ENCODE results near the gene BLTP3B. TPM values are rescaled to one million over a fixed set of nuclear protein-coding genes. Genes with fewer than 3 reads are reported as not detected.

Gene BLTP3B
- total and polyA plus RNA-seq, 8 donors, result 20.1 to 33.0 (median 25.5) TPM

DNA sequence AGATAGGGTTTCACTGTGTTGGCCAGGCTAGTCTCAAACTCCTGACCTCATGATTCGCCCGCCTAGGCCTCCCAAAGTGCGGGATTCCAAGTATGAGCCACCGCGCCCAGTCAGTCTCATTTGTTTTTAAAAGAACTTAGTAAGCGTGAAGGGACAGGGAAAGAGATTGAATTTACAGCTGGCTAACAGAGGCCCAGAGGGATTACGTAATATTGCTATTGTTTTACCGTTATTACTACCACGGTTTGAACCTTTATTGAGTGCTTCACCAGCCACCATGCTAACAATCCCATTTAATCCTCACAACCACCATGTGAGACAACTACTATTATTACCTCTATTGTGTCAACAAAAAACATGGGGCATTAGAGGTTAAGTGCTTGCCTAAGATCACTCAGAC lies 26.7 kb upstream of the BLTP3B start:
- DNase-seq (no peak), ATAC-seq (no peak)
- Histone ChIP-seq H3K4me1 (peaks cover under 1% of the 10 kb centered on the region in 2 donors), H3K4me3 (no peak overlapping the region), H3K9me3 (no peaks in the 10 kb centered on the region), H3K27ac (no peak overlapping the region), H3K36me3 (no peaks in the 10 kb centered on the region), H3K27me3 (no peaks in the 10 kb centered on the region)
- intact Hi-C loops (cut with DNase I), result no loop called here
- TF ChIP-seq, protein P1, sequence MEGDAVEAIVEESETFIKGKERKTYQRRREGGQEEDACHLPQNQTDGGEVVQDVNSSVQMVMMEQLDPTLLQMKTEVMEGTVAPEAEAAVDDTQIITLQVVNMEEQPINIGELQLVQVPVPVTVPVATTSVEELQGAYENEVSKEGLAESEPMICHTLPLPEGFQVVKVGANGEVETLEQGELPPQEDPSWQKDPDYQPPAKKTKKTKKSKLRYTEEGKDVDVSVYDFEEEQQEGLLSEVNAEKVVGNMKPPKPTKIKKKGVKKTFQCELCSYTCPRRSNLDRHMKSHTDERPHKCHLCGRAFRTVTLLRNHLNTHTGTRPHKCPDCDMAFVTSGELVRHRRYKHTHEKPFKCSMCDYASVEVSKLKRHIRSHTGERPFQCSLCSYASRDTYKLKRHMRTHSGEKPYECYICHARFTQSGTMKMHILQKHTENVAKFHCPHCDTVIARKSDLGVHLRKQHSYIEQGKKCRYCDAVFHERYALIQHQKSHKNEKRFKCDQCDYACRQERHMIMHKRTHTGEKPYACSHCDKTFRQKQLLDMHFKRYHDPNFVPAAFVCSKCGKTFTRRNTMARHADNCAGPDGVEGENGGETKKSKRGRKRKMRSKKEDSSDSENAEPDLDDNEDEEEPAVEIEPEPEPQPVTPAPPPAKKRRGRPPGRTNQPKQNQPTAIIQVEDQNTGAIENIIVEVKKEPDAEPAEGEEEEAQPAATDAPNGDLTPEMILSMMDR (IDR thresholded peaks at IDR 0.05), result no peak

DNA sequence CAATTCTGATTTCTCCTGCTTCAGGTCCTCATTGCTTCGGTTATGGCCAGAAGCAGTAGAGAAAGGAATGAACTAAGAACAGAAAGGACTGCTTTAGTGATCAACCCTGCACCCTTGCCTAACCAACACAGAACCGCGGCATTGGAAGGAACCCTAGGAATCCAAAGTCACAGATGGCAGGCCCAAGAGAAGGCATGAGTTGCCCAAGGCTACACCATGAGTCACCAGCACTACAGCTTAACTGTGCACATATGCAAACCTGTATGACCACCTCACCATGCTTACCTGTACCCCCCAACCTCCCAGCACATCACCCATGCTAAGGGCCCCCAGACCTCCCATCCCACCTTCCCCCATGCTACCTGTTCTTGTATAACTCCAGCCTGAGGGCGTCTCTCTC lies 25.9 kb upstream of the BLTP3B start:
- Histone ChIP-seq H3K4me3 (no peak overlapping the region), H3K9me3 (no peaks in the 10 kb centered on the region), H3K27ac (no peak overlapping the region), H3K4me1 (peaks cover 3 to 9% of the 10 kb centered on the region in 2 donors), H3K27me3 (no peaks in the 10 kb centered on the region), H3K36me3 (no peaks in the 10 kb centered on the region)
- ATAC-seq, result no peak
- intact Hi-C loops (cut with DNase I), result no loop called here
- TF ChIP-seq, protein P1 (IDR thresholded peaks at IDR 0.05), result no peak
- no peak for DNase-seq

DNA sequence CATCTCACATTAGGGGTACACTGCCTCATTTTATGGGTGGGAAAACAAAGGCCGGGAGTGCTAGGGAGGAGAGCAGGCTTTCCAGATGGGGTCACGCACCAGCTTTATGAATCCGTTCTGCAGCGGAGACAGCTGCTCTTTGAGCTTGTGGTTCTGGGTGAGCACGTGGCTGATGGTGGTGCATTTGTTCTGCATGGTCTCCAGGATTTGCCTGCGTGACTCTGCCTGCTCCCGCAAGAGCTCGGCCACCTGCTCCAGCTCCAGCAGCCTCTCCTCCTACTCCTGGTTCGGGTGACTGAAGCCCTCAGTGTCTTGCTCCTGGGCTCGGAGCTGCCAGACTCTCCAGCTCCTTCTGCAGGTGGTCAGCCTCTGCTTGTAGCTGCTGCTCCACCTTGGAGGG lies 23.6 kb upstream of the BLTP3B start:
- H3K36me3 ChIP-seq, result no peaks in the 10 kb centered on the region
- ATAC-seq (no peak), DNase-seq (no peak)
- TF ChIP-seq, protein P1 (IDR thresholded peaks at IDR 0.05), result no peak
- no peaks in the 10 kb centered on the region for H3K27me3 ChIP-seq
- intact Hi-C loops (cut with DNase I), result no loop called here
- no peak overlapping the region for H3K4me3 ChIP-seq
- no peaks in the 10 kb centered on the region for H3K9me3 ChIP-seq
- H3K4me1 ChIP-seq, result peaks cover 3 to 10% of the 10 kb centered on the region in 2 donors
- no peak overlapping the region for H3K27ac ChIP-seq

DNA sequence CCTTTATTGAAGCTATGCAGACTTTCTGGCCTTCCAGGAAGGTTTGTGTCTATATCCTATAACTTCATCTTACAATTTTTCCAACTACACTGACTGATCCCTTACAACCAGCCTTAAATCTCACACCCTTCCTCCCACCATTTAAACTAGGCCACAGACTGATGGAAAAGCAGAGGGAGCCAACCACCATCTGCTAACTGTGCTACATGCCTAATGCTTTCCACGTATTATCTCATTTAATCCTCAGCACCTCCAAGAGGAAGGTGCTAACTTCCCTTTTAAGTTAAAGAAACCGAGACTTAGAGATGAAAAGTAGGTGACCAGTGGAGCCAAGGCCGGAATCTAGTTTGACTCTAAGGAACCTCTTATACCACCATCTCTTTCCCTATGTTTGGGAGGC lies 22.7 kb upstream of the BLTP3B start:
- DNase-seq, result no peak
- TF ChIP-seq, protein P1 (IDR thresholded peaks at IDR 0.05), result no peak
- Histone ChIP-seq H3K36me3 (no peaks in the 10 kb centered on the region), H3K9me3 (no peaks in the 10 kb centered on the region), H3K4me1 (peaks cover 3 to 10% of the 10 kb centered on the region in 2 donors), H3K27ac (no peak overlapping the region), H3K4me3 (no peak overlapping the region), H3K27me3 (no peaks in the 10 kb centered on the region)
- no peak for ATAC-seq
- intact Hi-C loops (cut with DNase I), result no loop called here

DNA sequence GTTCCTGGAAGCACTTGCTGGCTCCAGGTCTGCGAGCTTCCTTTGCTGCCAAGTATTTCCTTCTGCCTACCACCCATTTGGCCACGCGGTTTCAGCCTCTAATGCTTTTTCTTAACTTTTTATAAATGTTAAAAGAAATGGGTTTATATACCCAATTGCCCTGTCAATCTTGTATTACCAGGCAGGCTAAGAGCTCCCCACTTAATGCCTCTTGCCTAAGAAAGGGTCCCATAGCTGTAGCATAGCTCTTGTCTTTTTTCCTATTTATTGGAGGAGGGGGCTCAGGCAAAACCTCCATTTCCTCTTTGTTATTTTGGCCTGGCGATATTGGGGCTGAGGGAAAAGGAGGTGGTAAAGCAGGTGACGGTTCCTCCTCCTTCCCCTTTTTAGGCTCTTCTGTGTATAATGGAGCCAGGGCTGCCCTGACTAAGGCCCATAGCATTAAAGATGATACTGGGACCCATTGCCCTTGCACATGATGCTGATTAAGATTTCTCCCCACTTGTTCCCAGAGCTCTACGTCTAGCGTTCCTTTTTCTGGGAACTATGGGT lies 21.6 kb upstream of the BLTP3B start:
- DNase-seq (no peak), ATAC-seq (no peak)
- intact Hi-C loops (cut with DNase I), result no loop called here
- H3K27me3 ChIP-seq, result no peaks in the 10 kb centered on the region
- TF ChIP-seq, protein P1 (IDR thresholded peaks at IDR 0.05), result no peak
- H3K36me3 ChIP-seq, result no peaks in the 10 kb centered on the region
- H3K9me3 ChIP-seq, result no peaks in the 10 kb centered on the region
- no peak overlapping the region for H3K27ac ChIP-seq
- peaks cover 3 to 10% of the 10 kb centered on the region in 2 donors for H3K4me1 ChIP-seq
- H3K4me3 ChIP-seq, result peak overlapping the region in 1 of 2 donors; percentile 18

Data from left lung (tissue), 10 donors.